Stimulated activated CD4-positive, alpha-beta T cell treated with anti-CD3 and anti-CD28 coated beads, Interleukin-12 subunit alpha, Interleukin-12 subunit beta, amount 100 ng/mL, for 4 hours (primary cell): Measurements from ENCODE around the gene GLRX5.

ENCODE experiments used
- DNase-seq: peaks from one replicate; pipeline ENCODE4 v3.0.0-alpha.2; 2020

Gene GLRX5

GRCh38 chr14:95534299-95535225 is at the start of gene GLRX5:
GLRX5 (plus strand) TSS chr14:95535050; CDS start chr14:95535090, 40 bp downstream.
- DNase-seq: peak; percentile 93

GRCh38 chr14:95485222-95485819 is 49.5 kb upstream of the GLRX5 start:
- DNase-seq: no peak

- no peak for DNase-seq
These were observed 47.8 kb upstream of the GLRX5 start for GRCh38 chr14:95486875-95487668.

- DNase-seq: no peak
These were observed 47.2 kb upstream of the GLRX5 start for GRCh38 chr14:95487669-95488084.

DNA sequence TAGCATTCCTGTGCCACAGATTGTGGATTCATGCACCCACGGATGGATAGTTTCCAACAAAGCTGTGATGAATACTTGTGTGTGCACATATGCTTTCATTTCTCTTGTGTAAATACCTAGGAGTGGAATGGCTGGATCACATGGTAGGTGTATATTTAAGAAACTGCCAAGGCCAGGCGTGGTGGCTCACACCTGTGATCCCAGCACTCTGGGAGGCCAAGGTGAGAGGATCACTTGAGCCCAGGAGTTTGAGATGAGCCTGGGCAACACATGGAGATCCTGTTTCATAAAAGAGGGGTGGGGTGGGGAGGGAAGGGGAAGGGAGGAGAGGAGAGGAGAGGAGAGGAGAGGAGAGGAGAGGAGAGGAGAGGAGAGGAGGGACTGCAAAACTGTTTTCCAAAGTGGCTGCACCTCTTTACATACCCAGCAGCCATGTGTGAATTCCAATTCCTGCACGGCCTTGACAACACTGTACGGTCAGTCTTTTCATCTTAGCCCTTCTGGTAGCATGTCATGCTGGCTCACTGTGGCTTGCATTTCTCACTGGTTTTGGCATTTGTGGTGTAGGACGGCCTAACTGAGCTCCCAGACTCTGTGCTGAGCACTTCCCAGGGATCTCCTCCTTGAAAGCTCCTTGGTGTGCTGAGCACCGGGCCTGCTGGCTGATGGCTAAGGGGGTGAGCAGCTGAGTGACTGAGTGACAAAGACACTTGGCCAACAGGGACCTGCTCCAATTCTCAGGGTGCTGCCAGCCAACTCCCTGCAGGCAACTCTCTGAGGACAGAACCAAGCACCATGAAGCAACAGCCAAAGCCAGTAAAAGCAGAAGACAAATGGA is 46.3 kb upstream of the GLRX5 start:
- no peak for DNase-seq

- no peak for DNase-seq
These were observed 45.4 kb upstream of the GLRX5 start for GRCh38 chr14:95489214-95490137.

DNA sequence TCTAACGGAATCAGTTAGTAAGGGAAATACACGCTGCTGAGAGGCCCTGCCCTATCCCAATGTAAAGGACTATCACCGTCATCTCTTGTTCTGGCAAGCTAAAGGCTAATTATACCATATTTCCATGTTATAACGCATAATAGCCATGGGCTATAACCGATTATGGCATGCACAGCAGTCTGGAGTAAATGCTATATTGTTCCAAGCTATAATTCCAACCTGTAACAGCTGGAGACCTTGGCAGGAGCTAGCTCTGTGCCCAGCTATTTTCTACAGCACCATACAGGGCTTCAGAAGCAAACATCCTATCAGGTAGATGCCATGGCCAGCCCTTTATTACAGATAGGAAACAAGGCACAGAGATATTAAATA is 44.7 kb upstream of the GLRX5 start:
- no peak for DNase-seq

GRCh38 chr14:95490727-95491451 is 44.0 kb upstream of the GLRX5 start:
- DNase-seq: no peak

DNA sequence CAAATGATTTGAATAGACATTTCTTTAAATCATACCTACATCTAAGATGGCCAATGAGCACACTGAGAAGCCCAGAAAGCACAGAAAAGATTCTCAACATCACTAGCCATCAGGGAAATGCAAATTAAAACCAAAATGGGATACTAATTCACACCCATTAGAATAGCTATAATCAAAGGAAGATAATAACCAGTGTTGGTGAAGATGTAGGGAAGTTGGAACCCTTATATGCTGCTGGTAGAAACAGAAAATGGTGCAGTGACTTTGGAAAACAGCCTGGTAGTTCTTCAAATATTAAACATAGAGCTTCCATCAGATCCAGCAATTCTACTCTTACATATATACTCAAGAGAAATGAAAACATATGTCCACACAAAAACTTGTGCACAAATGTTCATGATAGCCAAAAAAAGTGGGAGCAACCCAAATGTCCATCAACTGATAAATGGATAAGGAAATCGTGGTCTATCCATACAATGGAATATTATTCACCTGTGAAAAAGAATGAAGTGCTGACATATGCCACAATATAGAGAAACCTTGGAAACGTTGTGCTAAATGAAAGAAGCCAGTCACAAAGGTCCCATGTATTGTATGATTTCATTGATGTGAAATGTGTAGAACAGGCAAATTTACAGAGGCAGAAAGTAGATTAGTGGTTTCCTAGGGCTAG is 42.8 kb upstream of the GLRX5 start:
- no peak for DNase-seq

GRCh38 chr14:95493503-95493902 is 41.3 kb upstream of the GLRX5 start:
- no peak for DNase-seq

DNA sequence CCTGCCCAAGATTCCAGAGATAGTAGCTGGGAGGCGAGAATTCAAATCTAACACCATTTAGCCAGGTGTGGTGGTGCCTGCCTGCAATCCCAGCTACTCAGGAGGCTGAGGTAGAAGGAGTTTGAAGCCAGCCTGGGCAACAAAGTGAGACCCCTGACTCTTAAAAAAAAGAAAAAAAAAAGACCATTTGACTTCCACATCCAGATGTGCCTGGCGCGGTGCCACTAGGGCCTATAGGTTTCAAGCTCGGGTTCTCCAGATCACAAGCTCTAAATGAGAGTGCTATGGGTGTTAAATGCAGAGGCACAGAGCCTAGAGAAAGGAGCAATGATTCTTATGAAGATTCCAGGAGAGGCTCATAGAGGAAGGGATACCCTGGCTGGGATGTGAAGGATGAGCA is 40.9 kb upstream of the GLRX5 start:
- DNase-seq: no peak

DNA sequence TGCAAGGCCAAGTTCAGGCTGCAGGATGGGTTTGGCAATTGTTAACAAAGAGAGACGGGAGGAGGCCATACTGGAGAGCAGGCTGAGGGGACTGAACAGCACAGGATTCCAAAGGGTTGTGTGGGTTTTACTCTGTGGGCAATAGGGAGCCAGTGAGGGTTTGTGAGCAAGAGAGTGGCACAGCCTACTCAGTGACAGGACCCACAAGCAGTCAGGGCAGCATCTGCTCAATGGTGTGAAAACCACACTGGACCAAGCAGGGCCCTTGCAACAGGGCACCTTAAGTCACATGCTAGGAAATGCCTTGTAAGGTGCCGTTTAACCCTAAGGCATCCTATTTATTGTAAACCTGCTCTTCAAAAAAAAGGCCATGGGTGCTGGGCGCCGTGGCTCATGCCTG is 40.4 kb upstream of the GLRX5 start:
- DNase-seq: no peak

DNA sequence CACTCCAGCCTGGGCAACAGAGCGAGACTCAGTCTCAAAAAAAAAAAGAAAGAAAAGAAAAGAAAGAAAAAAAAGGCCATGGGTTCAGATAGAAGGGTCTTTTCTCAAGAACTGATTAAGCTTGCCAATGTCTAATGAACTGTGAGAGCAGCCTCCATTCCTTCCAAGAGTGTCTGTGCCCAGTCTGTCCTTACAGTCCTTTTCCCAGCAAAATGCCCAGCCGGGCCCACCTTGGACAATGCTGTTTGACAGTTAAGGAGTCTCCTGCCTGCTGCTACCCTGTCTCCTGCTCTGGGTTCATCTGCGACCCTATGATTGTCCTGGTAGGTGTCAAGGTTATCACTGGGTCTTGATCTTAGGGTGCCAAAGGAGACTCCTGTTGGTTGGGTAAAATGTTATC is 39.8 kb upstream of the GLRX5 start:
- no peak for DNase-seq

GRCh38 chr14:95495538-95496025 is 39.3 kb upstream of the GLRX5 start:
- no peak for DNase-seq

- DNase-seq: no peak
These were observed 38.7 kb upstream of the GLRX5 start for GRCh38 chr14:95496111-95496681.

DNA sequence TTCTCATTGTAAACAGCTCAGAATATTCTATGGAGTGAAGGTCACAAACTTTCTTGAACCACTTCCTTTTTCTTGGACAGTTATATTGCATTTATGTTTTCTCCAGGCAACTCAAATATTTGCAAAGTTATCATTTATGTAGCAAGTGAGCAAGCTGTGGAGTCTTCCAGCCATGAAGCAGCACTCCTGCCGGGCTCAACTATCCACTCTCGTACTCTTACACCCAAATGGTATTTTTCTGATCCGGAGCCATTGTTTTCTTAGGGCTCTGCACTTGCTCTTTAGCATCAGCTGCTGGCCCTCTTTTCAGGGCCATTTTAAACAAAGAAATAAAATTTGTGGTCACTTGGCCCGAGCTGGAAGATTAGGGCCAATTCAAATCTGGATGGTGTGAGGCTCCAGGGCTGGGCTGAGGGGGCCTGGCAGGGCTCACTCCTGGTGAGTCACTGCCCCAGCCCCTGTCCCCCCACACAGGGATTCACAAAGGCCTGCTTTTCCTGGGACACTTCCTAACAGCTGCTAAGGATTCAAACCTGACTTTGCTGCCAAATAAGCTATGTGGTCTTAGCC is 38.1 kb upstream of the GLRX5 start:
- no peak for DNase-seq

DNA sequence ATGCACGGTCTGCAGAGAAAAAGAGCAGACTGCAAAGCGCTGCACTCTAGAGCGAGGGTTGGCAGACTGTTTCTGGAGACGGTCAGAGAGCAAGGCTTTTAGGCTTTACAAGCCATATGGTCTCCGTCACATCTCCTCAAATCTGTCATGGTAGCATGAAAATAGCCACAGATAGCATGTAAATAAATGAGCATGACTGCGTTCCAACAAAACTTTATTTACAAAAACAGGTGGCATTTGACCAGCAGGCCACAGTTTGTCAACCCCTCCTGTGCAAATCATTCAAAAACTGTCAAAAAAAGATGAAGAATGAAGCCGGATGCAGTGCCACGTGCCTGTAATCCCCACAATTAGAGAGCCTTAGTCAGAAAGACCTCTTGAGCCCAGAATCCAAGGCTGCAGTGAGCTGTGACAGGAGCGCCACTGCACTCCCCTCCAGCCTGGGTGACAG is 37.3 kb upstream of the GLRX5 start:
- no peak for DNase-seq

GRCh38 chr14:95498622-95499353 is 36.1 kb upstream of the GLRX5 start:
- no peak for DNase-seq
